Right atrium auricular region (tissue), 2 donors: ENCODE data around the gene PHF21B. TPM values are rescaled to one million over a fixed set of nuclear protein-coding genes. Genes with fewer than 3 reads are reported as not detected.

ENCODE experiments used
- DNase-seq: peaks from one replicate; pipeline ENCODE4 v3.0.0-alpha.2; 2019; ENCODE audit warnings: low spot score
- H3K27ac ChIP-seq, 2 donors: fragments of 200-600 bp; sonication (generic); 1 replicate in 1 of 2; 2 replicates in 1 of 2; pipeline ENCODE4 v1.5.1; 2016 to 2019
- H3K27me3 ChIP-seq, 2 donors: fragments of 200-600 bp; sonication (generic); one replicate each; pipeline versions ENCODE4 v1.5.1 to v1.6.0; 2017 to 2019
- H3K36me3 ChIP-seq: fragments of 200-600 bp; sonication (generic); one replicate; pipeline ENCODE4 v1.5.1; 2016
- H3K4me1 ChIP-seq, 2 donors: fragments of 200-600 bp; sonication (generic); one replicate each; pipeline versions ENCODE4 v1.5.1 to v1.6.0; 2017 to 2019
- H3K4me3 ChIP-seq, 2 donors: fragments of 200-600 bp; sonication (generic); 1 replicate in 1 of 2; 2 replicates in 1 of 2; pipeline ENCODE4 v1.5.1; 2017 to 2019; ENCODE audit warnings: mild to moderate bottlenecking in 1 of 2, moderate library complexity in 1 of 2
- H3K9me3 ChIP-seq, 2 donors: fragments of 200-600 bp; sonication (generic); one replicate each; pipeline ENCODE4 v1.5.1; 2019
- total RNA-seq, 2 donors: library from RNA; depleted of rRNA; stranded (reverse); fragments of >200 nt; gene quantifications; one replicate each; pipeline ENCODE4 v1.1.0, GENCODE V29; 2016
- TF ChIP-seq, protein P1 (sequence below), 2 donors: fragments of 200-600 bp; sonication (generic); IDR thresholded peaks; one replicate each; pipeline ENCODE4 v1.5.1; 2019; ENCODE audit warnings: antibody characterized with exemption in 2 of 2

Gene PHF21B
- total RNA-seq, 2 donors from 2014 or later = 1.4 to 2.2 TPM

DNA sequence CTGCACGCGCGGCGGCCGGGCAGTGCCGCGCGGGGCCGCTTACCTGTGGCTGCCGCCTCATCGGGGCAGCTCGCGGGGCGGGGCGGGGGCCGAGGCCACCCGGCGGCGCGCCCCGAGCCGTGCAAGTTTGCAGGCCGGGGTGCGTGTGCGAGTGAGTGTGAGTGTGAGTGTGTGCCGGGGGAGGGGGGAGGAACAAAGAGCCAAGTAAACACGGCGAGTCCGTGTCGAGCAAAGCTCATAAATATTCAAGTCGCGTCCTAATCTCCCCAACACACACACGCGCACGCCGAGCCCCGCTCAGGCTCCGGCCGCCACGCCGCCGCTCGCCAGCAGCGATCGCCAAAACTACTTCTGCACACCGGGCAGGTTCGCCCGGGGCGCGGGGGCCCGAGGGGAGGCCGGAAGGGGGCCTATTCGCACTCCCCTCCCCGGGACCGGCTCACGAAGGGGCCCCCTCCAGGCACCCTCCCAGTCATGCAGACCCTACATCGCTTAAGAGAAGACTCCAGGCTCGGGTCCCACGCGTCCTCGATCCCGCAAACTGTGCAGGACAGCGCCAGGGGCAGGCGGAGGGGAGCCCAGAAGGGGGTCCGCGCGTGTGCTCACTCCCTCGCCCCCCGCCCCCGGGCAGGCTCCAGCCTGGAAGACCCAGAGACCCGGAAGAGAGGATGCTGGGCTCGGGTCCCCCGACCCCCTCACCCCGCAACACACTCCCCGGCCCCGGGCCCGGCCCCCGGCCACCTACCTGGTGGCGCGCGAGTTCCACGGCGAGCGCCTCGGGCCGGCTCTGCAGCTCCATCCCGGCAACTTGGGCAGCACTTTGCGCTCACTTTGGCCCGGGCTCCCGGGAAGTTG, 827 bp downstream of the PHF21B start:
- Histone ChIP-seq H3K4me3 (peak overlapping the region; percentile 65 to 68), H3K27me3 (no peaks in the 10 kb centered on the region), H3K9me3 (no peaks in the 10 kb centered on the region), H3K27ac (peak overlapping the region; percentile 39 to 91), H3K36me3 (no peaks in the 10 kb centered on the region), H3K4me1 (peaks cover 0 to 36% of the 10 kb centered on the region in 2 donors)
- no peak for DNase-seq
- TF ChIP-seq, protein P1, sequence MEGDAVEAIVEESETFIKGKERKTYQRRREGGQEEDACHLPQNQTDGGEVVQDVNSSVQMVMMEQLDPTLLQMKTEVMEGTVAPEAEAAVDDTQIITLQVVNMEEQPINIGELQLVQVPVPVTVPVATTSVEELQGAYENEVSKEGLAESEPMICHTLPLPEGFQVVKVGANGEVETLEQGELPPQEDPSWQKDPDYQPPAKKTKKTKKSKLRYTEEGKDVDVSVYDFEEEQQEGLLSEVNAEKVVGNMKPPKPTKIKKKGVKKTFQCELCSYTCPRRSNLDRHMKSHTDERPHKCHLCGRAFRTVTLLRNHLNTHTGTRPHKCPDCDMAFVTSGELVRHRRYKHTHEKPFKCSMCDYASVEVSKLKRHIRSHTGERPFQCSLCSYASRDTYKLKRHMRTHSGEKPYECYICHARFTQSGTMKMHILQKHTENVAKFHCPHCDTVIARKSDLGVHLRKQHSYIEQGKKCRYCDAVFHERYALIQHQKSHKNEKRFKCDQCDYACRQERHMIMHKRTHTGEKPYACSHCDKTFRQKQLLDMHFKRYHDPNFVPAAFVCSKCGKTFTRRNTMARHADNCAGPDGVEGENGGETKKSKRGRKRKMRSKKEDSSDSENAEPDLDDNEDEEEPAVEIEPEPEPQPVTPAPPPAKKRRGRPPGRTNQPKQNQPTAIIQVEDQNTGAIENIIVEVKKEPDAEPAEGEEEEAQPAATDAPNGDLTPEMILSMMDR (IDR thresholded peaks at IDR 0.05) = no peak

DNA sequence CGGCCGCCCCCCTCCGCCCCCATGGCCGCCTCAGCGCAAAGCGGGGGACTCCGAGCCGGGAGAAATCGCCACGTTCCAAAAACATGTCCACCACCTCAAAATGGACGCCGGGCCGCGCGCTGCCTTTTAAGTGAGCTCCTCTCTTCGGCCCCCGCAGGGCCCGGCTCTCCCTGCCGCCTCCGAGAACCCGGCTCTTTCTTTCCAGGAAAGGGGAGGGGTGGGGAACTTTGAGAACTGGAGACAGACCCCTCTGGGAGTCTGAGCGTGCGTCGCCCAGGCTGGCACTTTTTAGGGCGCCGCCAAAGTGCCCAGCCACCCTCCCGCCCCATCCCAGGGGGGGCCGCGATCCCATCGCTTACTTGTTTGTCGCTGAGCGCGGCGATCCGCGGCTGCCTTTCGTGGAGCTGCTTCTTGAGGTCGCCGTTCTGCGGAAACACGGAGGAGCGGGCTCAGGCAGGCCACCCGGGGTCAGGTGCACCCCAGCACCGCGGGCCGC, 1.6 kb downstream of the PHF21B start:
- peak overlapping the region; percentile 65 to 68 for H3K4me3 ChIP-seq

DNA sequence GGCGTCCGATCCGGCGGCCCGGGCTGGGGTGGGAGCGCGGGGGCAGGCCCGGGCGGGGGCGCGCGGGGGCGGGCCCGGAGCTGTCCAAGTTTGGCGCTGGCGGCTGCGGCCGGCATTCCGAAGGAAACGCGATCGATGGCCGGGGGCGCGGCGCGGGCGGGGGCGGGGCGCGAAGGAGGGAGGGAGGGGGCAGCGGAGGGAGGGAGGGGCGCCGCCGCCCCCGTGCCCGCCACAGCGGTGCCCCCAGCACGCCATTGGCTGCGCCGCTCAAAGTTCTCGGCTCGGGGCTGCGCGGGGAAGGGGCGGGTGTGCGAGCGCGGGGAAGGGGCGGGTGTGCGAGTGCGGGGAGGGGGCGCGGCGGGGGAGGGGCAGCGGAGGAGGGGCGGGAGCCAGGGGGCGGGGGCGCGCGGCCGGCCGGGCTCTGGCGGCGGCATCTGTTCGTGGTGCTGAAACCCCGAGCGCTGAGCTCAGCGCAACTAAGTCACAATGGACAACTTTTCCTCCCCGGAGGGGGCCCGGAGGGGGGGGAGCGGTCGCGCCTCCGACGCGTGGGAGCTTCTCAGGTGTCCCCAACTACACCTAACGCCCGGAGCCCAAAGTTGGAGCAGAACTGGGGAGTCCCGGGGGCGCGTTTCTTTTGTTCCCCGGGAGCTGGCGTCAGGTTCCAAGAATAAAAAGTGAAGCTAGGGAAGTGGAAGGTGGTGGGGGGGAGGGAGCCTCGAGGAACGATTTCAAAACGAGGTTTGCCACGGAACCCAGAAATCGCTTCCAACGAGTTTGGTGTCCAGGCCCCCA, 2.2 kb downstream of the PHF21B start:
- DNase-seq = no peak
- peak overlapping the region; percentile 65 to 68 for H3K4me3 ChIP-seq
- H3K36me3 ChIP-seq = no peaks in the 10 kb centered on the region
- peak overlapping the region; percentile 87 to 91 for H3K27ac ChIP-seq
- H3K4me1 ChIP-seq = peaks cover 0 to 36% of the 10 kb centered on the region in 2 donors
- TF ChIP-seq, protein P1 (IDR thresholded peaks at IDR 0.05) = no peak
- no peaks in the 10 kb centered on the region for H3K27me3 ChIP-seq
- H3K9me3 ChIP-seq = no peaks in the 10 kb centered on the region

More for the DNA sequence above, 1.6 kb downstream of the PHF21B start:
- no peak for DNase-seq
- H3K27ac ChIP-seq = peak overlapping the region; percentile 87 to 91
- H3K4me1 ChIP-seq = peaks cover 0 to 36% of the 10 kb centered on the region in 2 donors
- TF ChIP-seq, protein P1 (IDR thresholded peaks at IDR 0.05) = no peak
- no peaks in the 10 kb centered on the region for H3K9me3 ChIP-seq
- no peaks in the 10 kb centered on the region for H3K36me3 ChIP-seq
- H3K27me3 ChIP-seq = no peaks in the 10 kb centered on the region

DNA sequence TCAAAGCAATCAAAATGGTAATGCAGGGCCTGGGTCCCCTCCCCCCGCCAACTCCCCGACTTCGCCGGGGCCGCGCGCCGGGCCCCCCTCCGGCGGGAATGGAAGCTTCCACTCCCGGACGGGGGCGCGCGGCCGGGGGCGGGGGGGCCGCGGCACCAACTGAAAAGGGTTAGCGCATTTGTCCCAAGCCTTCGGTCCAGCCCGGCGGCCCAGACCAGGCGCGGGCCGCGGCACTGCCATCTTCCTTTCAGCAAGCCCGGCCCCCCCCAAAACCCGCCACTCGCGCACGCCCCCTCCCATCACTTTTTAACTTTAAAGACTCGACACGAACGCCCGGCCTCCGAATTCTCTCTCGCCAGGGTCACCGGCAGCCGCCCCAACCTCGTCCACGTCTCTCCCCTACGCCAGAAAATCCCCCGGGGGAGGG, 2.8 kb downstream of the PHF21B start:
- H3K27me3 ChIP-seq = no peaks in the 10 kb centered on the region
- no peaks in the 10 kb centered on the region for H3K36me3 ChIP-seq
- no peak for DNase-seq
- peaks cover 0 to 36% of the 10 kb centered on the region in 2 donors for H3K4me1 ChIP-seq
- peak overlapping the region; percentile 65 to 68 for H3K4me3 ChIP-seq
- H3K27ac ChIP-seq = peak overlapping the region; percentile 87 to 91
- no peaks in the 10 kb centered on the region for H3K9me3 ChIP-seq
- TF ChIP-seq, protein P1 (IDR thresholded peaks at IDR 0.05) = no peak

DNA sequence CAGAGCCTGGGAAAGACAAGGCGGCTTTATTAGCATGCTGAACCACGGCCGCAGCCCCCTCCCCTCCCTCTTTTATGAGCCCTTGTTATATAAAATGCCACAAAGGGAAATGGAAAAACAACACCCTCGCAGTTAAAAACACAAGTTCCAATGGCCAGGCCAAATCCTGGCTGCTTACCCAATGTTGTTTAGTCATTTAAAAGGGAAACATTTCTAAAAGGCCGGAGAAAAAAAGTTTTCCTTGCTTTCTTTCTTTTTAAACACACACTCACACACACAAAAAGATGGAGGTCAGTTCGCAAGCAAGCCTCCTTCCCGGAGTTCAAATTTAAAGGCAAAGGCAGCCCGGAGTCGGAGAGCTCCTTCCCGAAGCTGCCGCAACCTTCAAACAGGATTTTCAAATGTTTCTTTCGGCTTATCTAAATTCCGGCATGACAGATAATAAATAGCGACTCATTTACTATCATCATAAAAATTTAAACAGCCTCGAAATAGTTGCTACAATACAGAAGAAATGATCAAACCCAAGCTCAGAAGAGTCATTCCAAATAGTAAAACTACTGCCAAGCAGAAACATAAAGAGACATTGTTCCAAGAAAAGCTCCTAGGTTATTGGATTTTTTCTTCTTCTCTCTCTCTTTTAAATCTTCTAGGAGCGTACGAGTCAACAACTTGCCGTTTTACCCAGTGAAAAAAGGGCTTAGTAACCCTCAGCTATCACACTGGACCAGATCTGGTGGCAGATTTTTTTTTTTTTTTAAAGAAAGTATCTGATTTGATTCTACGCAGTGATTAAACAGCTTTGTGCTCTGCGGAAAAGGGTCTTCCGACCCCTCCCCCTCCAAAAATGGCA, 3.5 kb downstream of the PHF21B start:
- H3K4me1 ChIP-seq = peaks cover 0 to 36% of the 10 kb centered on the region in 2 donors
- H3K9me3 ChIP-seq = no peaks in the 10 kb centered on the region
- peak overlapping the region; percentile 87 to 91 for H3K27ac ChIP-seq
- peak overlapping the region; percentile 65 to 68 for H3K4me3 ChIP-seq
- DNase-seq = no peak
- TF ChIP-seq, protein P1 (IDR thresholded peaks at IDR 0.05) = no peak
- no peaks in the 10 kb centered on the region for H3K36me3 ChIP-seq
- H3K27me3 ChIP-seq = no peaks in the 10 kb centered on the region
